GM18907 (cell line): Measurements from ENCODE around the gene EIF2B2.
A peak's percentile ranks its signal among the peaks of the same experiment; 100 is the strongest.

Source experiments
- ATAC-seq: cut with Tn5 transposase; IDR thresholded peaks from one replicate; pipeline ENCODE4 v1.9.1; 2021; ENCODE audit warnings: mild to moderate bottlenecking, moderate library complexity; ENCODE audit not compliant: unreplicated experiment

EIF2B2 gene

GRCh38 chr14:75002392-75003249 lies at the start of gene EIF2B2:
EIF2B2 (plus strand) TSS chr14:75002921; CDS start chr14:75002991, 70 bp downstream.
- peak; percentile 95 for ATAC-seq

GRCh38 chr14:74953686-74954085 lies 49.0 kb upstream of the EIF2B2 start:
- ATAC-seq: no peak

GRCh38 chr14:74954232-74954946 lies 48.3 kb upstream of the EIF2B2 start:
- ATAC-seq: no peak

GRCh38 chr14:74954947-74955228 lies 47.8 kb upstream of the EIF2B2 start:
- no peak for ATAC-seq

GRCh38 chr14:74955229-74956026 lies 47.3 kb upstream of the EIF2B2 start, which contains the start of gene PGF:
PGF (minus strand) TSS chr14:74955597; CDS start chr14:74955242, 355 bp downstream.
- no peak for ATAC-seq

GRCh38 chr14:74956027-74956279 lies 46.8 kb upstream of the EIF2B2 start:
- no peak for ATAC-seq

- ATAC-seq: no peak
These were observed 46.2 kb upstream of the EIF2B2 start for GRCh38 chr14:74956280-74957072.

- ATAC-seq: no peak
These were observed 43.0 kb upstream of the EIF2B2 start for GRCh38 chr14:74959596-74960180.

- no peak for ATAC-seq
These were observed 42.0 kb upstream of the EIF2B2 start for GRCh38 chr14:74960736-74961135.

- ATAC-seq: no peak
These were observed 41.3 kb upstream of the EIF2B2 start for GRCh38 chr14:74961238-74961911.

GRCh38 chr14:74962046-74962445 lies 40.7 kb upstream of the EIF2B2 start:
- no peak for ATAC-seq

GRCh38 chr14:74962493-74962892 lies 40.2 kb upstream of the EIF2B2 start:
- ATAC-seq: no peak

- ATAC-seq: no peak
These were observed 39.5 kb upstream of the EIF2B2 start for GRCh38 chr14:74963178-74963704.

- no peak for ATAC-seq
These were observed 38.9 kb upstream of the EIF2B2 start for GRCh38 chr14:74963705-74964271.

GRCh38 chr14:74964787-74965485 lies 37.8 kb upstream of the EIF2B2 start:
- no peak for ATAC-seq

- ATAC-seq: no peak
These were observed 37.1 kb upstream of the EIF2B2 start for GRCh38 chr14:74965486-74966153.

- ATAC-seq: no peak
These were observed 33.9 kb upstream of the EIF2B2 start for GRCh38 chr14:74968811-74969210.

- no peak for ATAC-seq
These were observed 29.6 kb upstream of the EIF2B2 start for GRCh38 chr14:74973003-74973653.
